Sciatic nerve (tissue), 2 donors: ENCODE data around the gene GLI3. TPM values are rescaled to one million over a fixed set of nuclear protein-coding genes. Genes with fewer than 3 reads are reported as not detected.

Experiments
- ATAC-seq: fragments of 200-7000 bp; cut with Tn5 transposase; one replicate; pipeline ENCODE4 v1.9.1; 2020; ENCODE audit warnings: mild to moderate bottlenecking, moderate library complexity
- DNase-seq: peaks from one replicate; pipeline ENCODE4 v3.0.0-alpha.2; 2020; ENCODE audit warnings: low spot score
- intact Hi-C: fragments of 100-400 bp; cut with DNase I; formaldehyde crosslinking; loops from one replicate; pipeline ENCODE4 v1.14.2; 2022
- total RNA-seq: library from RNA; stranded (reverse); fragmentation: NEBNext Ultra II Directional; extraction: Animal tissue kit (Norgen Biotek cat#: 25700); gene quantifications from one replicate; pipeline ENCODE4 v1.2.1, GENCODE V29; 2021
- donor health status: DM: no; HTN: no; CAD: no.
- donor health status: DM: no; HTN: no; CAD: no.

GLI3 gene
- total RNA-seq, 1 donor from 2014 or later = 33.8 TPM

DNA sequence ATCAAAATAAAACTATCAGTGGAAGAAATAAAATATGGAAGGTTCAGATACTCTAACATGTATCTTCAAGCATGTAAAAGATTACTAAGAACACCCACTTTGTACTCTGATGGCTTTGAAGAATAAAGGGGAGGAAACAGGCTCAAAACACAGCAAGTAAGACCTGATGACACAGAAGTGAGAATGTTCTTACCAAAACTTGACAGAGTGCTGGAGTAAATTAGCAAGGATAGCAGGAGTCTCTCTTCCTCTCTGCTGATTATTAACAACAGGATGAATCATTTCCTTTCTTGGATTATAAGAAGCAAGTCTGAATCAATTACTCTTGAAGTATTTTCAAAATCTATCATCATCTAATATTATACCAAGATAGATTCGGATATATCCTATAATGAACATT is 47.5 kb downstream of the GLI3 start:
- no peak for DNase-seq
- intact Hi-C loops = no loop called here
- ATAC-seq = no peak

DNA sequence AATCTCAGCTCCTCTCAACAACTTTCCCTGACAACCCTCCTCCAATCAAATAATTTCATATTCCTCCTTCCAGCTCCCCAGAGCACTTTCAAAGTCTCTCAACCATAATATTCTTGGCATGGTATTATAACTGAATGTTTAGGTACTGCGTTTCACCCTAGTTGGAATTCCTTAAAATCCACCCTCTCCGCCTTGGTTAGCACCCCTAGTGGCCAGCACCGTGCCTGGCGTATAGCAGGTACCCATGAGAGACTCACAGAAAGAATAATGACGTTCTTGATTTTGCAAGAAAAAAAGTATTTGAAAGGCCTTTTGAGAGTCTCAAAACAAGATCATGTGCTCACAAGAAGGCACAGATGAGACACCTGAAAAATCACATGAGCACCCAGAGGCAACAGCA is 50.9 kb downstream of the GLI3 start:
- intact Hi-C loops = no loop called here

DNA sequence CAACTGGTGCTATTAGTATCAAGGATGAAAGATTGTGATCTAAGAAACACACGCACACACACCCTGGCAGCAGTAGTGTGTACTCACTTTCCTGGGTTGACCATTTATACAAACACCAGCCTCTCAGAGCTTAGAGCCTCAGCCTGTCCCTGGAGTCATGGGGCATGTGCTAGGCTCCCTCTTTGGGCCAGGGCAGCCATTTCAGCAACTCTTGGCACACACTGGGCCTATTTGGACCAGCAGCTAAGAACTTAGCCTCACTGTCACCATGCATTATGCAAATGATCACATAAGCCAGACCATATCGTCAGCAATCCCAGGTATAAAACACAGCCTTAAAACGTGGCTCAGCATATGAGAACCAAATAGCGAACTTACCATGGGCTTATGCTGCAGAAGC is 51.3 kb downstream of the GLI3 start:
- intact Hi-C loops = no loop called here
- peak; percentile 55 for ATAC-seq
- DNase-seq = no peak

More for the DNA sequence above, 50.9 kb downstream of the GLI3 start:
- ATAC-seq (no peak), DNase-seq (no peak)

DNA sequence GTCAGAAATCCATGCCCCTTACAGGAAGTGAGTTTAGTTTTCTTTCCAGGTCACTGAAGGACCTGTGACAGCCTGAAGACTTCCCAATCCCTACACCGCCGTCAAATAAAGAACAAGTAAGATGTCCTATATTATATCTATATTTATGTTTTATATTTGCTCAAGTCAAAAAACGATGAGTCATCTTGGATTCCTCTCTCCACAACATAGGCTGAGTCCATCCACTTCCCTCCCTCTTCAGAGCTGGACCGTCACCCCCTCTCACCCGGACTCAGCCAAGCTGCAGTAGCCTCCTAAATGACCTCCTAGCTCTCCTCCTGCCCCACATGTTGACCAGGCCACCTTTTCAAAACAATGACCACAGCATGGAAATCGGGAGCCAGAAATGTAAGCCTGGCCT is 53.5 kb downstream of the GLI3 start:
- DNase-seq (no peak), ATAC-seq (no peak)
- intact Hi-C loops = no loop called here

DNA sequence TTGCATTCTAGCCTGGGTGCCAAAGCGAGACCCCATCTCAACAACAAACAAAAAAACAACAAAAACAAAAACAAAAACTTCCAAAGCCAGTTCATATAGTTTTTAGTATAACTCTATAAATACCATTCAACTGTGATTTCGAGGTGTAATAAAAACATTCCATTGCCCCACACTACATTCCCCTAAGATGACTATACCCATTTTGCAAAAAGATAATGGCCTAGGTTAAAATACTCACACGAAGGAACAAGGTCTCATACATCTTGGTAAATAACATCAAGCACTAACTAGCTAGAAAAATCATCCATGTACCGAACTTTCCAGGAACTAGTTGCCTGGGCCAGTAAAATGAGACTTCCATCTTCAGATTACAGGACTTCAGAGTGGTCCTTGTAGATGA is 55.4 kb downstream of the GLI3 start:
- no peak for ATAC-seq
- intact Hi-C loops = no loop called here
- no peak for DNase-seq

DNA sequence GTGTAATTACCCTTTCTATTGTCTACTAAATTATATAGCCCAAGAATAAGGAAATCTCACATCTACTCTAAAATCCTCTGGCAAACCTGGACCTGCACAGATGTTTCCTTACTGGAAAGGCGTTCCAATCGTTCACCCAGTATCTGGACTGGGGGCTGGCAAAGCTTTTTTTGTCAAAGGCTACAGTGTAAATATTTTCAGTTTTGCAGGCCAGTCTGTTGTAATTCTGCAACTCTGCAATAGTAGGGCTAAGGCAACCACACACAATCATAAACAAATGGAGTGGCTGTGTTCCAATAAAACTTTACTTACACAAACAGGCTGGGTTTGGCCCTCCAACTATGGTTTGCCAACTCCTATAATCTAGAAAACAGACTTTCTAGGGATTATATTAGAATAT is 56.2 kb downstream of the GLI3 start:
- intact Hi-C loops = no loop called here
- no peak for ATAC-seq
- DNase-seq = no peak

DNA sequence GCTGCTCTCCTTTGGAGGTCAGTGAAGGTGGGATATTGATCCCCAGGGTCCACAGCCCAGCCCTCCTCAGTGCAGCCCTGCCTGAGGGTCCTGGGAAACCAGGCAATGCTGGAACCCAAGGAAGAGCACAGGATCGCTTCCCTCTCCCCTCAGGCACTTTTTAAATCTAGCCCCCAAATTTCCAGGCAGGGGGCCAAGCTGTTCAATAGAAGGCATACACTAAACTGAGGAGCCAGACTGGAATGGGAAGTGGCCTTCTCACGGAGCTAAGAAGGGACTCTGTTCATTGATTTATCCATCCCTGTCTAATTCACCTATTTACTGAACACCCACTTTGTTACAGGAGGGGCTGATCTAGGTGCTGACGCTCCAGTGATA is 60.3 kb downstream of the GLI3 start:
- intact Hi-C loops = no loop called here
- DNase-seq (no peak), ATAC-seq (no peak)

DNA sequence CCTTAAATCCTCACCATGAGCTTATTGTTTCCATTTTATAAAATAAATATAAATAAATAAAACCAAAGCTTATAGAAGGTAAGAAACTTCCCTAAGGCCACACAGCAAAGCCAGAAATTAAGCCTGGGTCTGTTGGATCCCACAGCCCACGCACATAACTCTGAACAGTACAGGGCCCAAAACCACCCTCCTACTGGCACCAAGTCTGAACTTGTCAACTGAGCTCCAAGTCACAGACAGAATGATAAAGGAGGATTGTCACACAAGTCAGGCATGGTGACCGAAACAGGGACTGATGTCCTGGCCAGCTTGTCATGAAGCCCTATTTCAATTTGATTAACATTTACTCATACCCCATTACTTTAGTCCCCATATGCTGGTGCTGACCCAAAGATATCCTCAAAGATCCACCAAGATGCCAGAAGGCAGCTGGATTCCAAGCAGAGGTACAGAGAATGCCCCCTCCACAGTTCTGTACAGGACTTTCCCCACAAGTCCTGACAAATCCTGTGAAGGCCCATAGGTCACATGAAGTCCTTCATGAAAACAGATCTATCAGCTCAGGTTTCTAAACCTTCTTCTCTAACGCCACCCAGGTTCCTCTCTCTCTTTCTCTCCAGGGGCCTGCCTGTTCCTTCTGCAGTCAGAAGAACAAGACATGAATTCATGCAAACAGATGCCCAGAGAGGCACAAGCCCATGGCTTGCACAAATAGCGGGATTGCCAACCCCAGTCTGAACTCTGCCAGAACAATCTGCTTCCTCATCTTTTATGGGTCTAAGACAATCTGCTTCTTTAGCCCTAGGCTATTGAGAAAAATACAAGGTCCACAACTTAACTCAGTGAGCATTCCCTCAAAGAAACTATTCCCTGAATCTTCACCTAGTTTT is 60.9 kb downstream of the GLI3 start:
- peak; percentile 31 for ATAC-seq

DNA sequence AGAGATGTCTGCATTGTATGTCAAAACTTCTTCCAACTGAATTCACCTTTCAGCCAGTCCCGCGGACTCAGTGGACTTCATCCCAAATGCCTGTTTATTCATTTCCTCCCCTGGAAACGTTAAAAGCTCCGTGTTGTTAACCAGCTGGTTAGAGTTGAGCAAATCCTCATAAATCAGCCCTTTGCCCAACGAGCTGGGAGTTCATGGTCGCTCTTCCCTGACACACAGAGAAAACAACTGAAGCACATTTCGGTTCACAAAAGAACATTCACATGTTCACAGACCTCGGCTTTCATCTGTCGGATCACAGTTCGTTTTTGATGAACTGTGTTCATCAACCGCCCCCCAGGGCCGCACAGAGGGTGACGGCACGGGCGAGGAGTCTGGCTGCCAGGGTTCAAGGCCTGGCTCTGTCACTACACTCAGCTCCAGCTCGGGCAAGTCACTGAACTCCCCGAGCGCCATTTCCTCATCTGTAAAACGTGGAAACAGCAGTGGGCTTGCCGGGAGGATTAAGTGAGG is 62.6 kb downstream of the GLI3 start:
- peak; percentile 68 for ATAC-seq
- no peak for DNase-seq
- intact Hi-C loops = no loop called here

More for the DNA sequence above, 60.9 kb downstream of the GLI3 start:
- no peak for DNase-seq
- intact Hi-C loops = no loop called here

DNA sequence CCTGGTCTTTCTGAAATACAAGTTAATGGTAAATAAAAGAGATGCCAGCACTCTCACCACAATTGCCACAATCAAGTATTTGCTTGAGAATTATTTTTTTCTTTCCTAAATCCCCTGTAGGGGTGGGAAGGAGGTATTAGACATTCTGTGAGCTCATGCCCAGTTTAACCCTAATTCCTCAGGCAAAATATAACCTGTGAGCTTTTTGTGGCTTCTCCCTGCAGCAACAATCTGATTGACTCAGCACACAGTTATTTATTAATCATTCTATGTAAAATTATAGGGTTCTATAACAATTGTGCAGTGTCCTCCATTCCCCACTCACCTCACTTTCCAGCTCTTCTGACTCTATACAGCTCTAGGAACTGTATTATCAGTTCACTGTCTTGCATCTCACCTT is 66.3 kb downstream of the GLI3 start:
- DNase-seq = no peak
- ATAC-seq = no peak
- intact Hi-C loops = no loop called here

DNA sequence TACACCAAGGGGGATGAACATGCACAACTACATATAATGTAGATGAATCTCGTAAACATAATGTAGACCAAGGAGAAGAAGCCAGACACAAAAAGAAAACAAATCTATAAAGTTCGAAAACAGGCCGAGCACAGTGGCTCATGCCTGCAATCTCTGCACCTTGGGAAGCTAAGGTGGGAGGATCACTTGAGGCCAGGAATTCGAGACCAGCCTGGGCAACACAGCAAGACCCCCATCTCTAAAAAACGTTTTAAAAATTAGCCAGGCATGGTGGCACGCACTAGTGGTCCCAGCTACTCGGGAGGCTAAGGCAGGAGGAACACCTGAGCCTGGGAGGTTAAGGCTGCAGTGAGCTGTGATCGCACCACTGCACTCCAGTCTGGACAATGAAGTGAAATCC is 68.5 kb downstream of the GLI3 start:
- DNase-seq = no peak
- intact Hi-C loops = no loop called here
- ATAC-seq = no peak

DNA sequence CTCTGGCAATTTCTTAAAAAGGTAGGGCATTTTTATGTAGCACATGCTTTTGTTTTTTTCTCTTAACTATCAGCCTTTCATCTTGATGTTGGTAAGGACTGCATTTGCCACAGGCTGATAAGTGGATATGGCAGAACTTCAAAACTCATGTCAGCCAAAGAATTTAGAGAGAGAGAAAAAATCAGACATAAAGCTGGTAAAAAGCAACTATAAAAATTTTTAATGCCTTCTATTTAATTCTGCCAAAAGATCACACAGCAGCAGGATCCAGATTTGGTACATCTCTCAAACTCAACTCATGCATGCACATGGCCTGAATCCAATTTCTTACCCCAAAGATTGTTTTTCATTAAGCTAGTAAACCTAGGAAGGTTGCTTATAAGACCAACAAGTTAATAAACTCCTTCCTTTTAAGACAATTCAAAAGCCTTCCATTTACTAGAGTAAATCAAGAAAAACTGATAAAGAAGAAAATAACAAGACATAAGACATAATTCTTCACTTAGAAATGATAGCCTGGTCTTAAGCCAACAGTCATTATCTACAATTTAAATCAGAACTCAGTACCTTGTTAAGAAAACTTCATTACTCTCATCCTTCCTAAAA is 69.3 kb downstream of the GLI3 start:
- no peak for DNase-seq
- intact Hi-C loops = no loop called here

DNA sequence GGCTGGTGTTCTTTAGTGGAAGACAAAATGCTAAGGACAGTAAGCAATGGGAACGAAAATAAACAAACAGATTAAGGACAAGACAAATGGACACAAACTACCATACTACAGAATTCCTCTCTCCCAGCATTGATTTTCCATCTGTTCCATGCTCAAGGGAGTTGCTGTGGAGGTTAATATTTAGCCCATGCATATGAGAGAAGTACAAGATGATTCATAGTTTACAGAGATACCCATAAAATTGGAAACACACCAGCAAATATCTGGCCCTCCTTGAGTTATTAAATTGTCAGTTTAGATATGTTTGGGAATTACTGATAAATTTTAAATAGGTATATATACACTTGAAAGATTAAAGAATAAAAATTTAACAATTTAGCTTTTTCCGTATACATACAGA is 69.8 kb downstream of the GLI3 start:
- DNase-seq = no peak
- intact Hi-C loops = no loop called here
- ATAC-seq = no peak

More for the DNA sequence above, 69.3 kb downstream of the GLI3 start:
- ATAC-seq = no peak

DNA sequence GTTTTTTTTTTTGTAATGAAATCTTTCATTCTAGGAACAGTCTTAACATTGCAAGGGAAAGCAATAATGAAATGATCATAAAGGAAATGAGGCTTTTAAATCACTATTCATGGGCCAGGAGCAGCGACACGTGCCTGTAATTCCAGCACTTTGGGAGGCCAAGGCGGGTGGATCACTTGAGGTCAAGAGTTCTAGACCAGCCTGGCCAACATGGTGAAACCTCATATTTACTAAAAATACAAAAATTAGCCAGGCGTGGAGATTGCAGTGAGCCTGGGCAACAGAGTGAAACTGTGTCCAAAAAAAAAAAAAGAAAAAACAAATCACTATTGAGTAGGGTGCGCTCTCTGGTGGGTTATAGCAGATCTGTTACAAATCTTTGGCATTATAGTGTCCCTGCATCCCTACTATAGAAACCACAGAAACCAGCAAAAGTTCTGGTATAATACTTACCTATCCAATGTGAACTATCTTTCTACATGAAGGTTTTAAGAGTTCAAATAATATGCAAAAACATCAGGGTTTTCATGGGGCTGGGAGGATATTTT is 72.1 kb downstream of the GLI3 start:
- no peak for ATAC-seq
- no peak for DNase-seq
- intact Hi-C loops = no loop called here

DNA sequence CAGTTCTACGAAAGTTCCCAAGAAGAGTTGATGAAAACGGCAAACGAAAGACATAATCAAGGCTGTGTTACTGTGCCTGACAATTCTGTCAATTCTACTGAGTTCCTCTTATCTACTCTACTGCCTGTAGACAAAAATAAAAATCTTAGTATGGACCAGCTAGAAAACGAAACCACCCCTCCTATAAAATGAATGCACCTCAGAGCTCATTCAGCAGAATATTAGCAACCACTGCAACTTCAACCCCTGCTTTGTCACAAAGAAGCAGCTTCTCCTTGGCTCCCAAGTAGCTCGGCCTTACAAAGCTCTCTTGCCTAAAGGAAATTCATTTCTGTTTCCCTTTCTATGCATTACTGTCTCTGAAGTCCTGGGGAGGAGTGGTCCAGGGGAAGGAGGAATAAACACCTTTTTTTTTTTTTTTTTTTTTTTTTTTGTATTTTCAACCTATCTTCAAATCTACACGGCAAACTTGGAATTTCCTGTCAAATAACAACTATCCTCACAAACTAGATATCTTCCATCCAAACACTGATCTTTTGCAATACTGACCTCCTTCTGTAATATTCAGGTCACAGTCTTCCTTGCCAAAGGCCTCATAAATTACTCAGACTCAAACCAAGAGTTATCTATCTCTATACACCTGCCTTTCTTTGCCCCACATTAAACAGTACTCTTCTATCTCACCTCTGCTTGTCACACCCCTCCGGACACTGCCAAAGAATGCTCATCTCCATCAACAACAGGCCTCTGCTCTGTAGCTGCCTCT is 74.3 kb downstream of the GLI3 start:
- ATAC-seq (peak; percentile 65), DNase-seq (no peak)
- intact Hi-C loops = no loop called here

DNA sequence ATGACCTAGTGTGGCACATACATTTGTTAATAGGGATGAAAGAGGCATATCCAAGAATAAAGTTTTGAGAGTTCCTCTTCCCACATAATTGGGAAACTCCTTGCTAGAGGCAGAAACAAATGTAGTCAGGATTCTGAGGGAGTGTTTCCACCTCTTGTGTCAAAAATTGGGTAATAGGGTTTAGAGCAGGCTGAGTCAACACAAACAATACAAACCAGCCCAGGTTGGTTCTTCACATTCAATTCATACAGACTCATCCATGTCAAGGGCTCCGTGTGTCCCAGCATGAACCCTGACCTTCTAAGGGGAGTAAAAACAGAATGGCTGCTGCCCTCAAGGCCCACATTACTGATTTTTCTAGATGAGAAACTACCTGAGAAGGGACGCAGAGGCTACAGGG is 75.3 kb downstream of the GLI3 start:
- DNase-seq (no peak), ATAC-seq (no peak)
- intact Hi-C loops = no loop called here

DNA sequence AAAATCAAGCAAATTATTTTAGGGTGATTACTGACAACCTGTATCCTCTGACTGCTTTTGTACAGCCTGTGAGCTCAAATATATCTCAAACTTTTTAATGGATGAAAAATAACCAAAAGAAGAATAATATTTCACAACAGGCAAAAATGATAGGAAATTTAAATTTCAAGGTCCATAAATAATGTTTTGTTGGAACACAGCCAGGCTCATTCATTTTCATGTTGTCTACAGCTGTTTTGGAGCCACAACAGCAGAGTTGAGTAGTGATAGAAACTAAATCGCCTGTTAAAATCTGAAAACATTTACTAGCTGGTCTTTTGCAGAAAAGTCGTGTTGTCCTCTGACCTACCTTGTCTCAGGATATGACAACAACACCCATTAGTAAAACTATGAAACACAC is 75.9 kb downstream of the GLI3 start:
- ATAC-seq (no peak), DNase-seq (no peak)
- intact Hi-C loops = no loop called here

DNA sequence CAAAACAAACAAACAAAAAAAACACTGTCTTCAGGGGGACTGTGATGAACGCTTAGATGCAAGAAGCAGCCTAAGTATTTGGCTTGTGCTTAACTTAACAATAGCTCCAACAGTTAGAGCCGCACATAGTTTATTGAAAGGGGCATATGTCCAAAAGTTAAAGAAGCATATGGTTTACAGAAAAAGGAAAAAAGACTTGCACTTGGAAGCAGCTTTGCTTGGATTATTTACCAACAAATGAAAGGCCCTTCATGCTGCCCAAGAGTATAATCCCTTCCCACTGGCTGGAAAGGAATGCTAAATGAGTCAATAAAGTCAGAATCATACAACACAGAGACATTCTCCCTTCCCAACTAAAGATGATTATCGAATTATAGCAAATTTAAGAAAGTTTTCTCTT is 77.9 kb downstream of the GLI3 start:
- intact Hi-C loops = no loop called here
- DNase-seq = no peak
- ATAC-seq = no peak

DNA sequence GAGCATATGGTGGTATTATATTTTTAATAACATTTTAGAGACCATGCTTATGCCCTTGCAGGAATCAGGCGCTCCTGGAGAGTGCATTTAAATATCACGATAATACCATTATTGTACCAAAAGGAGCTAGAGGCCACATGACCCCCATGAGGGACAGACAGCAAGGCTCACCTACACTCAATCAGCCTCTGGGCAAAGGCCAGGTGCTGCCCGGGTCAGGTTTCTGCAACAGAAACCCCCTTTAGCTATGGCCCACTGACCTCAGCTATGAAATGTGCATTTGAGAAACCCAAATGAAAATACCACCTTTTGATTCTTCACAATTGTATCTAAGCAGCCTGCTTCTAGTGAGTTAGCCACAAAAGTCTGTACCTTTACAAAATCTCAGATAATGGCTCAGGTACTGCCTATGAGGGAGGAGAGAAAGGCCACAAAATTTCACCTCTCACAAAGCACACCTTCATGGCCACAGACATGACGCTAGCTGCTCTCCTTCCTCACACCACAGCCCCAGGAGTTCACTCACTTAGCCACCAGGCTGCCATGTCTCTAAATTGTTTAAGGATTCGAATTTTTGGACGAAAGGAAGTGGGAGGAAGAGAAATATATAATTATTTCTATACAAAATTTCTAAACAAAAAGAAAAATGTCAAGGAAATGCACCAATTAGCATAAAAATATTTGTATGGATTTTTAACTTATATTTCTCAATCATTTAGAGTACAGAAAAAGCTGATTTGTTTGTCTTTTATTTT is 79.9 kb downstream of the GLI3 start:
- intact Hi-C loops = no loop called here
- DNase-seq = no peak
- no peak for ATAC-seq
